ENCODE measurements around the gene LAMB1.
"Not testable (repeated sequence)": the region's sequence is repeated elsewhere in the genome, so short reads cannot be mapped to it uniquely, and the experiment has no call there.

The LAMB1 gene

DNA sequence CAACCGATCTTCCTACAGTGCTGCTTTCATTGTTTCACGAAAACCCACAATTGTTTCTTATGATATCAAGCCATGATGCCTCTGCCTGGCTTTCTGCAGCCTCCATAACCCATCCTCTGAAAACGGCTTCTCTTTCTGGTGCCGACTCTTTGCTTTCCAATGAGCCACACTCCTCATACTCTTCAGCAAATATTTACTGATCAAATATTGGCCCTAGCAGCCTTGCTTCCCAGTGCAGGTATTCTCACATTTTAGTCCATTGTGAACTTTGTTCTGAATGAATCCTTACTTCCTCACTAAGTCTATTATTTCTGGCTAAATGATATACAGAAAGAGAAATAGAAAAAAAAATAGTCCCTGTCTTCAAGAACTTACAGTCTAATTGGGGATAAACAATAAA, 35.5 kb downstream of the LAMB1 start:
- no peak for DNase-seq

DNA sequence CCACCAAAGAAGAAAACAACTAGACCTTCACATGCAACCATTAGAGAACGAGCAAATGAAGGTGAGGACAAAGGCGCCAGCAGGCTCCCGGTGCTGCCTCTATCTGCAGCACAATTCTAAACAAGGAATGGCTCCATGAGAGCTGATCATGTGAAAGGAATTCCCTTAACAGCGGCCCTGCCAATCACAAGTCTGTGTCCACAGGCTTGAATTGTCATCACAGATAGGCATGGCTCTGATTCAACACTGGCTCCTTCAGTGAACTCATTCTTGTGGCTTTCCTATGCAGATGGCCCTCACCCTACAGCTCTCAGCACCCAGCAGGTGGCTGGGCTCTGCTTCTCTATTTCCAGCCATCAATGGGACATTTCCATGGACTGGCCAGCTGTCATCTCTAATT, 36.2 kb downstream of the LAMB1 start:
- no peak for DNase-seq

DNA sequence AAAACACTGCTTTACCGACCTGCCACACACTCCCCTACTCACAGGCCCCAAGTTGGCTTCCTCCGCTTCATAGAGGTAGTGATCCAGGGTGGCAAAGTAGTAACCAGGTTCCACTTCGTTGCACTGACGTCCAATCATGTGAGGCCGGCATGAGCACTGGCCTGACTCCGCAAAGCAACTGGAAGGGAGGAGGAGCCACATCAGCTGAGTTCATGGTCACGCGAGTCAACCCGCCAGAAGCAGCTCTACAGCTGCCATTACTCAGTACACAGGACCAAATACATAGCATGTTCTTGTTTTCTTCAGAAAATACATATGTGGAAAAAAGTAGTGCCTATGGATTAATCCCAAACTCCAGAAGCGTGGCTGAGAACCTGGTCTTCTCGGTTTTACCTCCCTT, 38.5 kb downstream of the LAMB1 start:
- no peak for DNase-seq

DNA sequence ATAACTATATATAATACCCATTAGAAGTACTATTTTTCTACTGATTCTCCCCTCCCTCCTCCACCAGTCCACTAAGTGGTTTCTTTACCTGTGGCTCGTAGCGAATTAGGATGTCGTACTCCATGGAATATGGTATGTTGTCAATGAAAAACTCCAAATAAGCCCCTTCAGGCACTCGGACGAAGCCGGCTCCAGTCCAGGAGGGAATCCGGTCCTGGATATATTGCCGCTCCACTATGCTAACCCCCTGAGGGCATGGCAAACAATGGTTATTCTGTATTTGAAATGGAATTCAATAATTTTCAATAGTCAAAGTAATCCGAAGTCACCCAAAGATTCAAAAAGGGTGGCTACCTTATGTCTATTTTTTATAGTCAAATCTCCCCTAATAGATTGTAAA, 40.1 kb downstream of the LAMB1 start:
- DNase-seq = no peak

DNA sequence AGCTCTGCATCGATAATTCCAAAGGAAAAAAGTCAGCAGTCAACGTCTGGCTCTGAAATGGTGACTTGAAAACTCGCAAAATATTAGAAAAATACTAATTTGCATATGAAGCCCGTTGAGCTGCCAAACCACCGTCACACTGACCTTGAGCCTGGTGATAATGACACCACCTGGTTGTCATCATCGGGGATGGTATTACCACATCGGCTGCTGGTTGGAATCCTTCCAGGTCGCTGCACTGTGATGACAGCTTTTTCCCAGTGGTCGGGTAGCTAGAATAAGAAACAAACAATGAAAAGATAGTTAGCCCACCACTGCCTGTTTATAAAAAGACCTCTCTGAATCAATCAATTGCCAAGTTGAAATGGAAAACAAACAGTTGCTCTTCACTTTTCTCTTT, 41.6 kb downstream of the LAMB1 start:
- DNase-seq = no peak

DNA sequence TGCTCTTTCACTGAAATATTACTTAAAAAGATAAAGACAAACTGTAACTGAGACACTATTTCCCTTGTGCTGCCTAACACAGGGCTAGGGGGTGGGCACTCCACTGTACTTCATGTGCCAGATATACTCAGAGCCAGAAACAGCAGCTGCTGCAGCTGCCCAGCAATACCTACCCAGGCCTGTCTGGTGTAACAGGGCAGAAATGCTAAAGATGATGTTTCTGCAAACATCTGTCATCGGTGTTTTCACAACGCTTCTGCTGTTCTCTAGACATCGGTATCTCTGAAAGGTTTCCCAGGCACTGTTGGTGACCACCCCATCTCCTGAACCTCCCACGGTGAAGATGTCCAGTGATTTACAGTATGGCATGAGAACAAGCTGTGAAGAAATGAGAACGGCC, 42.7 kb downstream of the LAMB1 start:
- no peak for DNase-seq

DNA sequence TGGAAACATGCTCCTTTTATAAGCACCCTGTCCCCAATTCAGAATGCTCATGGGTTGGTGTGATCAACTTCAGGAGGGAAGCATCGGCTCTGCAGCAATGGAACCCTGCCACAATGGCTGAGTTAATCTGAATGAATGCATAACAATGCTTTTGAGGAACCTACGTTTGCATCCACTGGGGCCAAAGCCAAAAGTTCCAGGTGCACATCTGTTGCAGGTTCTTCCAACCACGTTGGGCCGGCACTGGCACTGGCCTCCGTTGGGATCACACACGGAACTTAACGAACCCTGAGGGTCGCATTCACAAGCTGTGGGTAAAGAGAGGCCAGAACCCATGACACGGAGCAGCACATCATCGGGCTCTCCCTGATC, 43.4 kb downstream of the LAMB1 start:
- no peak for DNase-seq

DNA sequence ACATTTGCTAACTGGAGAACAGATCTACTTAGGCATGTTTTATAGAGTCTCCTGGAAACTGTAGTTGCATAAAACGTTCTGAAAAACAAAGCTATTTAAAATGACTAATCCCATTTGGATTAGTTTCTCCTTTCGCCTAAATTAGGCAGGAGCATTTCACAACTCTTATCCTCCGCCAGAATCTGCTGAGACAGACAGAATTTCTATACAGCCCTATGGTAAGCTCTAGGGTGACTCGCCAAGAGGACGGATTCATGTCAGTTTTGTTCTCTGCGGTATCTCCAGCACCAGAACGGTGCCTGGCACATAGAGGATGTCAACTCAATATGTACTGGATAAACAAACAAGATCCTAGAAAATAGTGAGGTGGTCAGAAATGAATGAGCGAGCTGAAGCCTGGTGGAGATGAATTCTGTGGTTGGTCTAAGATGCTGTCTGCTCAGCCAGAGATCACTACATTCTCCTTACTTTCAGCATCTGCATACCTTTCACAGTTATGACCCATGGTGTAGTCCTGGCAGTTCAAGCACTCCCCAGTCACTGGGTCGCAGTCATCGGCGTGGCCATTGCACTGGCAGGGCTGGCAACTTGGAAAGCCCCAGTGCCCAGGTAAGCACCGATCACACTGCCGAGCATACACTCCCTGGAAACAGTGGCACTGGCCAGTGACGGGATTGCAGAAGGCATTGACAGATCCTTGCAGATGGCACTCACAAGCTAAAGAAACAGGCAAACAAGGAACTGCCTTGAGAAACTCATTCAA, 44.0 kb downstream of the LAMB1 start:
- DNase-seq = peak; percentile 62

DNA sequence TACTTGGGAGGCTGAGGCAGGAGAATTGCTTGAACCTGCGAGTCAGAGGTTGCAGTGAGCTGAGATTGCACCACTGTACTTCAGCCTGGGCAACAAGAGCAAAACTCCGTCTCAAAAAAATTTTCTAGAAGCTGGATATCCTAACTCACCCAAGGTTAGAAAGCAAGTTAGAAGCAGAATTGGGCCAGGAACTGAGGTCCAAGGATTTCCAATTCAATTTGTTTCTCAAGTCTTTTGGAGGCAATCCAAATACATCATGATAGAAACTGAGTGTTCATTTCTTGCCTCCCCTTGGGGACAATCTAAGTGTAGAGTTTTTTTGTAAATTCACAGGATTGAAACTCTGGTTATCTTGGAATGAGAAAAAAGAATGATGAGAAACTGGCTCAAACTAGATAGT, 45.5 kb downstream of the LAMB1 start:
- DNase-seq = no peak

DNA sequence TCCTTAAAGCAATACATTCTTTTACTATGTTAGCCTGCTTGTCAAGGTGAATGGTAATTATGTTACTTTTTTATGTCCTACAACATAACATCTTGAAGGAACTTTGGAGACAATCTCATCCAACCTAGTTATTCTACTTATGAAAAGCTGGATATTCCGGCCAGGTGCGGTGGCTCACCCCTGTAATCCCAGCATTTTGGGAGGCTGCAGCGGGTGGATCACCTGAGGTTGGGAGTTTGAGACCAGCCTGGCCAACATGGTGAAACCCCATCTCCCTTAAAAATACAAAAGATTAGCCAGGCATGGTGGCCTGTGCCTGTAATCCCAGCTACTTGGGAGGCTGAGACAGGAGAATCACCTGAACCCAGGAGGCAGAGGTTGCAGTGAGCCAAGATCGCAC, 46.0 kb downstream of the LAMB1 start:
- DNase-seq = not testable (repeated sequence)

DNA sequence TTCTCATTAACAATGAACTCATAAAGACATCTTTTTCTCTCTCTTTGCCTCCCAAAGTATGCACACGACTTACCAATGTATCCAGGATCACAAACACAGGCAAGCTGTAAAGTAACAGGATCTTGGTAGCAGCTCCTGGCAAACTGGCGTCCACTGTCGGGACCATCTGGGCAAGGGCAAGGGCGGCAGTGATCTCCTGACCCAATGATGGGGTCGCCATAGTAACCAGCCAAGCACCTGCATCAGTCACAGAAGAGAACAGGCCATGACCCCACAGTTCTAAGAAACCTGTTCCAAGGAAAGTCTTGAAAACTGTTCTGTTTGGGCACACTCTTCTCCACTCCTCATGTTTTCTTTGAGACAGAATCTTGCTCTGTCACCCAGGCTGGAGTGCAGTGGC, 47.6 kb downstream of the LAMB1 start:
- no peak for DNase-seq

DNA sequence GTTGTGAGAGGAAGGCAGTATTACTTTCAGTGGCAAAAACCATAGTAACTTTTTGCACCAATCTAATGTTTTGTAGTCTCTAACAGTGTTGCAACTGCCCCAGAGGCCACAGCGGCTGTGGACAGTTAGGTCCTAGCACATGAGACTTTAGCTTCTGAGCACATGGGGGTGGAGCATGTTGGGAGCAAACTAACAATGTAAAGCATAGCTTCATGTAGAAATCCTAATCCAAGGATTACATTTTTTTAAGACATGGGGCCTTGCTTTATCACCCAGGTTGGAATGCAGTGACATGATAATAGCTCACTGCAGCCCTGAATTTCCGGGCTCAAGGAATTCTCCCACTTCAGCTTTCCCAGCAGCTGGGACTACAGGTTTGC, 49.0 kb downstream of the LAMB1 start:
- DNase-seq = peak; percentile 53

DNA sequence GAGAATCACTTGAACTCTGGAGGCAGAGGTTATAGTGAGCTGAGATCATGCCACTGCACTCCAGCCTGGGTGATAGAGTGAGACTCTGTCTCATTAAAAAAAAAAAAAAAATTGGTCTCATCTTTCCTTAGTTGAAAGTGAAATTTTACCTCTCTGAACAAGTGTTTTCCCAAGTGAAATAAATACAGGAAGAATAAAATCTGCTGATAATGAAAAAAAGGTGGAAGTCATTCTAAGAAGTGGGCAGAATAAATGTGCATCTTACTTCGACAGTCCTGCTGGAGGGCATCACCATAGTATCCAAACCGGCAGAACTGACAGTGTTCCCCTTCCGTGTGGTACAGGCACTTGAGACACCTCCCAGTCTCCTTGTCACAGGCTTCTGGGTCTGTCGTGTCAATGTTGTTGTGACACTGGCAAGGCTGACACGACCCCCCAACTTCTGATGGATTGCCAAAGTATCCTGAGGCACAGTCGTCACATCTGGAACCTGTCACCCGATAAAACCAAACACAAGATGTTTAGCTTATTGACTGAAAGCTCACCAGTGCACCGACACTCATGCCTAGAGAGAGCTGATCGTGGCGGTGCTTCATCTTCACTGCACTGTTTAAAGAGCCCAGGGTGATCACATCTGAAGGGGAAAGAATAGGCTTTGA, 49.6 kb downstream of the LAMB1 start:
- no peak for DNase-seq

DNA sequence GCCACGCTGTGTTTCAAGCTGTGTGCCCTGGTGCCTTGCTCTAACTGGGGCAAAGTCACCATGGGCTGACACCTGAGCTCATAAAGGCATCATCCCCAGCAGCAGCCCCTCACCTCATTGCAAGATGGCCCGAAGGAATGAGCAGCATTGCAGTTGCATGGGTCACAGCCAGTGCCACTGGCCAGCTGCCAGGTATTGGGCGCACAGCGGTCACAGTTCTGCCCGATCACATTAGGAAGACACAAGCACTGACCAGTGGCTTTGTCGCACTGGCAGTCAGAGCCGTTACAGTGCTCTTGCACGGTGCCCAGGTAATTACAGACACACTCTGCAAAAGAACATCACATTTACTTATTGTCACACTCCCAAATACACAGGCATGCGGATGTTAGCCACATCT, 51.1 kb downstream of the LAMB1 start:
- no peak for DNase-seq

DNA sequence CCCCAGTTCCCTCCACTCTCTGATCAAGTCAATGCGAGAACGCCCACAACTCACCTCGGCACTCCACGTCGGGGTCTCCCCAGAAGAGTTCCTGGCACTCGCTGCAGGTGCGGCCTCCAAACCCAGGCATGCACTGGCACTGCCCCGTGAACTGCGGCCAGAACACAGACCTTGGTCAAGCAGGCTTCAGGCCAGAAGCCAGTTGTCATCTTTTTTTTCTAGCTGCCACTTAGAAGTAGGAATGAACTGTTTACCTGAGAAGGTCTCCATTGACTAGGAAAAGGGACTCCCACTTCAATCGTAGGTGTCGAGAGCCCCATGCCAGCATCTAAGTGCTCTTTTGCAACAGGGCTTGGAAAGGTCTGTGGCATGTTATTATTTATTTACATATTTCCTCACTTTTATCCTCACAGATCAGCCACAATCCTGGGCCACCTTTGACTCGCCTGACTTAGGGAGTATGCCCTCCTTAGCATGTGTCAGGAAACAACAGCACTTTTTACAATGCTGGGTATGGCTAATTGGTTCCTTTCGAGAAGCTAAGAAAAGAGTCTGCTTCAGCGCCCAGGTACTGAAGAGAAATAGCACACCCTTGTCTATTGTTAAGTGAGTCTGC, 51.7 kb downstream of the LAMB1 start:
- no peak for DNase-seq

DNA sequence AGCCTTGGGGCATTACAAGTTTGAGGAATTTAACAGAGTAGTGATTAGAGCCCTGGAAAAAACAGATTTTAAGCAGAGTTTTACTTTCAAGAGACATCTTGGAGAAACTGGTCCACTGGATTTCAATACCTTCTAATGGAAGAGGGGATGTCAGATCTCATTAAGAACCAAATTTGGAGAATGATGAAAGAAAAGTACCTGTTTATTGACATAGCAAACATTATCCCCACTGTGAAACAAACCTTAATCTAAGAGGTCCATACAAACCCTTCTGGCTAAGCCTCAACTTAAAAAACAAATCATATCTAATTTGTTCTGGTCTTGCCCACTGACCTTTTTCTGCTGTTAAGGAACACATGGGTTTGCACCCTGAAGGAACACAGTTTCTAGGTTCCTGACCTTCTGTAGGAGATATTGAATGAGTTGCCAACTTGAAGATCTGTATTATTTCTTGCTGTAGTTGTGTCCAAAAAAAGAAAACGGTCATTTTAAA, 53.5 kb downstream of the LAMB1 start:
- no peak for DNase-seq

DNA sequence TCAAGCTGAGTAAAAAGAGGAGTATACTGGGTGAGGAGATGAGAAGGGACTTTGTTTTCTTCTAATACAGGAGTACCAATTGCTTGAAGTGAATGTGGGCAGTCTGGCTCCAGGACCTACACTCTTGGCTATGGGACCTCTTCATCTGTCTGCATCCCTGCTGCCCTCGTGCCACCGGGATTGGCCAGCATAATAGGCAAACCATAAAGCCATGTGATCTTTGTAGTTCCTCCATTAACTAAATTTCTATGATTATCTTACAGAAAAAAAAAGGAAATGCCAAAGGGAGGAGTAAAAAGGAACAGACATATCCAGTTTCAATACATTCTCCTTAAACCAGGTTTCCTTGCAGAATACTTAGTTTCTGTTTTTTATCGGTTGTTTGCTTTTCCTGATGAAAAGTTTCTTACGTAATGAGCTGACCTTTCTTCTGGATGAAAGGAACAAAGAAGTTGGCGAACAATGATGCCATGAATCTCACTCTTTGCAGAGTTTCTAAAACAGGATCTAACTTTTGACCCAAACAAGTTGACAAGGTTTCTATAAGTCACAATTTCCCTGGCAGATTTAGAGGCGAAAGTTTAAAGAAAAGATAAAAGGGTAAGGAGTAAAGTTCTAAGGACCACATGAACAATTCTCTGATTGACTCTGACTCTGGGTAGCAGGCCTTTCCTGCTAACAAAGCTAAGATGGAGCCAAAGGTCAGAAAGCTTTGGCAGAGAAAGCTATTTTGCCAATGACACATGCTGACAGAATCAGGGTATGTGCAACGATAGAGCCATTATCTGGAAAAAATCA, 54.1 kb downstream of the LAMB1 start:
- no peak for DNase-seq

DNA sequence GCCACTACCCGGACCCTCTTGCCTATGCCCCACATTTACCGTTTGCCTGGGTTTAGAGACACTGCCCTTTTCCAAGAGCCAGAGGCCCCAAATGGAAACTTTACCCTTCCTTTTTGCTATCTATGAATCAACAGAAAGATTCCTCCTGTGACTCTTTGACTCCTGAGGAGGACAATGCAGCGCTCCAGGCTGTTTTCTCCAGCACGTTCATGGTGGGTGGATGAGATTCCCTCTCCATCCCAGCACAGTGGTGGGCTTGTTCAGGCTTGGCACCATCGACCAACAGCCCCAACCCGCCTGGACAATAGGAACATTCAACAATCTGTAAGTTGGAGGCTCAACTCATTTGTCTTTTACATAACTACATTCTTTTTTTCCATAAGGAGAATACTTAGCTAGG, 56.1 kb downstream of the LAMB1 start:
- no peak for DNase-seq

DNA sequence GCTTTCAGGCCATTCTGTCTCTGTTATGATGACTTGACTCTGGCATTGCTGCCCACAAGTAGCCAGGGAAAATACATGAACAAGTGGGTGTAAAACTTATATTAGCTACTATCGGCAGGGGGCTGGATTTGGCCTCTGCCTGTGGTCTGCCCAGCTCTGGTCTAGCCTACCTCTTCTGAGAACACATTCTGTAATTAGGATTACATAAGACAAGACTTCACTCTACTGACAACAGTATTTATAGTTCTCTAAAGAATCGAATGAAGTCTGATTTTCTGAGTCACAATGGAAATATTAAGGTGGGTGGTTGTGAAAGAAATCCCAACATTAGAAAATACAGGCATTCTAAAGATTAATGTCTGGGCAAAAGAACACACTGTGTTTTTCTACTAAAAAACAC, 56.5 kb downstream of the LAMB1 start:
- DNase-seq = no peak

DNA sequence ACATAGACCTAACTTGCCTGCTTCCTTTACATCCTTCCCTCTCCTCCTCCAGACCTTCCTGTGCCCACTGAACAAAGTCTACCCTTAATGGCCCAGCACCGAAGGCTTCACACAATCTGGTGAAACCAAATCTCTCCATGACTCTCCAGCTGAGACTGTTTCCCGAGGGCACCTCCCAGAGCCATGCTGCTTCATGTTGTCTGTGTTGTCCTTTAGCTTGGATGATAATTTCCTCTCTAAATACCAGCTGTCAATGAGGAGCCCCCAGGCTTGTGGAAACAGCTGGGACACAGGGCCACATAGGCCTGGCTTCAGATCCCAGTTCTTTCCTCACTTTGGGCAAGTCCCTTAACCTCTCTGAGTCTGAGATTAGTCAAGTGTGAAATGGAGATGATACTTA, 57.6 kb downstream of the LAMB1 start:
- DNase-seq = no peak

DNA sequence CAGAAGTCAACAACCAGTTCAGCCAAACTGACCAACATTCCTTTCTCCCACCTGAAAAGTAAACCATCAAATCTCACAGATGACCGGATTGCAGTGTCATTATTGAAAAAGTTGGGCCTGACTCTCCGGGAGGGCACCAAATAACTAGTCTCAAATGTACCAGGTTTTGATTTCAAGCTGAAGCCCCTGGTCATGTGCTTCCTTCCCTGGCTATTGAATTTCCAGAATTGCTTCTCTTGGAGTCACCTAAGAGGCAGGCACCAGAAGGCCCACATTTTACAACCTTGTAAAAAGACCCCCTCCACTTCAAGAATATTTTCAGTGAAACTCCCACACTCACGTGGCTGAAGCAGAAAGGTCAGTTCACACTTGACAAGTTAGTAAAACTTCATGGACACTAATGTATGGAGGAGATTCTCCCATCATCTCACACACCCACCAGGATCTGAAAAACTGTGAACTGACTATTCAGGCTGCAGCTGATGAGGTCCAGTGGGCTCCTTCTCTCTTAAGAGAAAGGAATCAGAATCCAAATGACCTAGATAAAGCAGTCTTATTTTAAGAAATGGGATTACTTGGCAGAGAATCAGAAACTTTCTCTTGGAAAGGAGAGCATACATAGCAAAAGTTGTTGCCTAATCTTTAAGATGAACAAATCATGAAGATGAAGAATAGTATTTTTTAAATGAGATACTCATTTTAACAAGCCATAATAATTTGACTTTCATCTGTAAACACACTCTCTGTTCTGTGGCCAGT, 58.4 kb downstream of the LAMB1 start:
- no peak for DNase-seq

DNA sequence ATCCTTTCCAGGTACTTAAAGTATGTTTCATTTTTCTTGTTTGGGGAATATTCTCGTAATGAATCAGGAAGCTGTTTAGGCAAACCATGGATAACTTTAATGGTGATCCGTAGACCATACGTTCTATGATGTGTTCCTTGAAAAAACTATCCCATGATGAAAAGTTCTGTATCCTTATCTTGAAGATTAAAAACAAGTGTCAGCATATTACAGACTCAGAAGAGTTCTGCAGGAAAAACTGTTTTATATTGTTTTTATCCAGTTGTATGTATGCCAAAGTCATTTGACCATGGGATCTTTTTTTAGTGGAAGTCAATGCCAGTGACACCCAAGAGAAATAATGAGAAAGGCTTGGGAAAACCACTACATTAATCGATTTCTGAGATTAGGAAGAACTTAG, 59.9 kb downstream of the LAMB1 start:
- no peak for DNase-seq

DNA sequence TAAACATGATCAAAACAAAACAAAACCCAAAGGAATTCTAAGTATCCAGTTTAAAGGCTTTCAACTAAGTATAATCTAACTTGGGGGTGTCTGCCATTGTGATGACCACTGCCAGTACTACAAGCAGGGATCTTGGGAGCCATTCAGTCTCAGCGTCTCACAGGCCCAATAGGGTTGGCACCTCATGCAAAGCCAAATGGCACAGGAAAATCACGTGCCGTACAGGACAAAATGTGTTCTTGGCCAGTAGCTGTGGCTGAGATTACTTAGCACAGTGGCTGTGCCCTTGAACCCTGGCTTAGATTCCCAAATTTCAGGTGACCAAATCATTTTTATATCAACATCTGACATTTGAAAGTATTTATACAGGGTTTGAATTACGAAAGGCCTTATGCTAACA, 62.0 kb downstream of the LAMB1 start:
- DNase-seq = no peak

Data from MV-4-11 (cell line).